HCT116 (cell line): ENCODE results near the gene NAA20. TPM values are rescaled to one million over a fixed set of nuclear protein-coding genes. Genes with fewer than 3 reads are reported as not detected.

Source experiments
- ATAC-seq: fragments of 200-7000 bp; cut with Tn5 transposase; 2 replicates; pipeline ENCODE4 v1.9.1; 2020; ENCODE audit warnings: mild to moderate bottlenecking, moderate library complexity
- BruUV-seq: library from RNA; stranded (reverse); fragments of 400-500 nt; replicated peaks from 2 replicates; lab custom pipeline; 2021; lab: Mats Ljungman, UMichigan
- CTCF ChIA-PET: fragments of 300-600 bp; sonication (Branson Sonifier 250); formaldehyde crosslinking; loops from one replicate; lab custom pipeline; 2021; ENCODE audit warnings: antibody characterized with exemption; lab: Charles Lee
- POLR2A ChIA-PET: fragments of 300-600, 350-600 bp; sonication (Branson Sonifier 250); formaldehyde crosslinking; loops from one replicate; lab custom pipeline; 2021; ENCODE audit warnings: antibody characterized with exemption; lab: Charles Lee
- RAD21 ChIA-PET, 2 experiments: fragments of 300-600 bp; sonication (Branson Sonifier 250); formaldehyde crosslinking; loops; one replicate each; lab custom pipeline; 2023; ENCODE audit warnings: low total read pairs in 2 of 2; ENCODE audit not compliant: uncharacterized antibody in 2 of 2, unreplicated experiment in 2 of 2, low non-redundant PET in 1 of 2; lab: Charles Lee
- DNase-seq: peaks from one replicate; pipeline ENCODE4 v3.0.0-alpha.2; 2010; ENCODE audit warnings: low read depth, low spot score
- H2AFZ ChIP-seq: fragments of 200-600 bp; shearing (Covaris generic), sonication (generic); 2 replicates; pipeline ENCODE4 v1.6.1; 2017; ENCODE audit warnings: low read depth, mixed run types, mixed read lengths, antibody characterized with exemption, low read length; ENCODE audit not compliant: poor library complexity, severe bottlenecking
- H3K27ac ChIP-seq: 2 replicates; pipeline ENCODE4 v1.5.1; 2012; ENCODE audit warnings: low read depth, low read length
- H3K27me3 ChIP-seq: fragments of 200-600 bp; sonication (generic); 2 replicates; pipeline ENCODE4 v1.6.1; 2016; ENCODE audit warnings: mixed run types, low read length, mixed read lengths; ENCODE audit not compliant: insufficient read depth
- H3K36me3 ChIP-seq, 2 experiments: fragments of 200-500 bp in 1 of 2; fragments of 200-600 bp in 1 of 2; sonication (Bioruptor generic) in 1 of 2; sonication (generic) in 1 of 2; 2 replicates each; pipeline versions ENCODE4 v1.5.1 to v1.6.1; 2014 to 2016; ENCODE audit warnings: low read length in 2 of 2, inconsistent platforms in 1 of 2, mixed read lengths in 1 of 2, mixed run types in 1 of 2; ENCODE audit not compliant: insufficient read depth in 2 of 2, control insufficient read depth in 1 of 2
- H3K4me1 ChIP-seq, 2 experiments: fragments of 200-600 bp in 1 of 2; sonication (generic) in 1 of 2; 2 replicates each; pipeline versions ENCODE4 v1.5.1 to v1.6.1; 2012 to 2017; ENCODE audit warnings: low read length in 2 of 2, inconsistent platforms in 1 of 2, mild to moderate bottlenecking in 1 of 2, mixed read lengths in 1 of 2, mixed run types in 1 of 2, moderate library complexity in 1 of 2; ENCODE audit not compliant: insufficient read depth in 2 of 2, control insufficient read depth in 1 of 2
- H3K4me2 ChIP-seq: fragments of 200-600 bp; sonication (generic); 2 replicates; pipeline ENCODE4 v1.6.1; 2017; ENCODE audit warnings: mixed run types, low read length, mixed read lengths
- H3K4me3 ChIP-seq, 2 experiments: fragments of 200-600 bp in 1 of 2; sonication (generic) in 1 of 2; replicated peaks in 1 of 2; 2 replicates each; pipeline ENCODE4 v1.5.1; 2011 to 2016; ENCODE audit warnings: low read length in 2 of 2, control low read depth in 1 of 2, low read depth in 1 of 2, mild to moderate bottlenecking in 1 of 2, mixed read lengths in 1 of 2, mixed run types in 1 of 2
- H3K79me2 ChIP-seq: fragments of 200-600 bp; sonication (generic); 2 replicates; pipeline ENCODE4 v1.6.1; 2017; ENCODE audit warnings: mild to moderate bottlenecking, mixed run types, low read length, moderate library complexity, mixed read lengths; ENCODE audit not compliant: insufficient read depth
- H3K9ac ChIP-seq: fragments of 200-600 bp; sonication (generic); 2 replicates; pipeline ENCODE4 v1.6.1; 2016; ENCODE audit warnings: low read length, mixed read lengths
- H3K9me2 ChIP-seq: fragments of 200-600 bp; sonication (generic), shearing (Covaris generic); 2 replicates; pipeline ENCODE4 v1.6.1; 2017; ENCODE audit warnings: mixed run types, mild to moderate bottlenecking, moderate library complexity; ENCODE audit not compliant: insufficient read depth
- H3K9me3 ChIP-seq, 2 experiments: fragments of 200-500 bp in 1 of 2; fragments of 200-600 bp in 1 of 2; sonication (Bioruptor generic) in 1 of 2; sonication (generic) in 1 of 2; 2 replicates each; pipeline ENCODE4 v1.6.1; 2014 to 2017; ENCODE audit warnings: low read length in 2 of 2, mixed read lengths in 2 of 2, inconsistent platforms in 1 of 2, low read depth in 1 of 2, mild to moderate bottlenecking in 1 of 2, mixed run types in 1 of 2, moderate library complexity in 1 of 2; ENCODE audit not compliant: control insufficient read depth in 1 of 2, insufficient read depth in 1 of 2
- H4K20me1 ChIP-seq: fragments of 200-600 bp; sonication (generic), shearing (Covaris generic); 2 replicates; pipeline ENCODE4 v1.6.1; 2017; ENCODE audit warnings: mixed run types, mild to moderate bottlenecking, moderate library complexity; ENCODE audit not compliant: insufficient read depth
- CEBPB ChIP-seq: IDR thresholded peaks from 2 replicates; pipeline ENCODE4 v1.6.1; 2012; ENCODE audit warnings: low read depth
- CTCF ChIP-seq, 3 experiments: fragments of 200-600 bp in 1 of 3; sonication (generic) in 1 of 3; IDR thresholded peaks in 2 of 3; conservative IDR thresholded peaks in 1 of 3; 2 replicates each; pipeline ENCODE4 v1.5.1; 2012 to 2017; ENCODE audit warnings: low read depth in 2 of 3, low read length in 2 of 3, antibody characterized with exemption in 1 of 3, borderline replicate concordance in 1 of 3, control low read depth in 1 of 3, mild to moderate bottlenecking in 1 of 3, mixed read lengths in 1 of 3, mixed run types in 1 of 3, moderate library complexity in 1 of 3; ENCODE audit not compliant: insufficient read depth in 1 of 3
- EGR1 ChIP-seq: IDR thresholded peaks from 2 replicates; pipeline ENCODE4 v1.6.1; 2012; ENCODE audit warnings: low read depth
- ELF1 ChIP-seq: IDR thresholded peaks from 2 replicates; pipeline ENCODE4 v1.6.1; 2012; ENCODE audit warnings: low read depth, borderline replicate concordance
- EZH2phosphoT487 ChIP-seq: fragments of 200-600 bp; IDR thresholded peaks from 2 replicates; pipeline ENCODE4 v1.6.1; 2018; ENCODE audit warnings: antibody characterized with exemption, borderline replicate concordance
- FOSL1 ChIP-seq: IDR thresholded peaks from 2 replicates; pipeline ENCODE4 v1.6.1; 2012; ENCODE audit warnings: low read depth
- JUND ChIP-seq: IDR thresholded peaks from 2 replicates; pipeline ENCODE4 v1.6.1; 2012
- MAX ChIP-seq: IDR thresholded peaks from 2 replicates; pipeline ENCODE4 v1.6.1; 2012
- POLR2A ChIP-seq: IDR thresholded peaks from 2 replicates; pipeline ENCODE4 v1.7.0; 2011; ENCODE audit warnings: borderline replicate concordance; ENCODE audit not compliant: insufficient read depth, insufficient read length; ENCODE audit errors: extremely low read depth
- RAD21 ChIP-seq: IDR thresholded peaks from 2 replicates; pipeline ENCODE4 v1.6.1; 2012; ENCODE audit warnings: low read depth, mild to moderate bottlenecking
- REST ChIP-seq: IDR thresholded peaks from 2 replicates; pipeline ENCODE4 v1.6.1; 2012; ENCODE audit warnings: low read depth
- SIN3A ChIP-seq: IDR thresholded peaks from 2 replicates; pipeline ENCODE4 v1.6.1; 2012; ENCODE audit warnings: low read depth
- SP1 ChIP-seq: IDR thresholded peaks from 2 replicates; pipeline ENCODE4 v1.6.1; 2012; ENCODE audit warnings: low read depth
- SRF ChIP-seq: IDR thresholded peaks from 2 replicates; pipeline ENCODE4 v1.6.1; 2012; ENCODE audit warnings: low read depth
- TCF7L2 ChIP-seq: IDR thresholded peaks from 2 replicates; pipeline ENCODE4 v1.7.0; 2011; ENCODE audit warnings: borderline replicate concordance, inconsistent platforms; ENCODE audit not compliant: insufficient read depth, insufficient read length; ENCODE audit errors: extremely low read depth
- YY1 ChIP-seq: IDR thresholded peaks from 2 replicates; pipeline ENCODE4 v1.6.1; 2011; ENCODE audit warnings: low read length, low read depth, moderate library complexity, mild to moderate bottlenecking; ENCODE audit not compliant: insufficient replicate concordance; ENCODE audit errors: extremely low read depth
- ZBTB33 ChIP-seq: IDR thresholded peaks from 2 replicates; pipeline ENCODE4 v1.6.1; 2011; ENCODE audit warnings: mild to moderate bottlenecking, low read length, moderate library complexity; ENCODE audit not compliant: insufficient replicate concordance; ENCODE audit errors: extremely low read depth
- ZFX ChIP-seq: fragments of 450-650 bp; IDR thresholded peaks from 2 replicates; pipeline ENCODE4 v1.6.1; 2017
- ZNF274 ChIP-seq: fragments of 200-500 bp; sonication (Bioruptor generic); IDR thresholded peaks from 2 replicates; pipeline ENCODE4 v1.6.1; 2014; ENCODE audit warnings: mild to moderate bottlenecking, low read depth, low read length, inconsistent platforms
- intact Hi-C: fragments of 100-400 bp; cut with micrococcal nuclease; formaldehyde crosslinking; loops from 2 replicates; pipeline ENCODE4 v1.10.0; 2022
- total RNA-seq: library from RNA; stranded (reverse); gene quantifications from one replicate; pipeline ENCODE4 v1.2.1, GENCODE V29; 2021; ENCODE audit not compliant: unreplicated experiment

The NAA20 gene
- total RNA-seq, 1 experiment from 2014 or later, result 71.5 TPM

GRCh38 chr20:20009784-20010253, 7.3 kb upstream of the NAA20 start:
- no peak overlapping the region for H3K4me2 ChIP-seq
- BruUV-seq, result no TSS peak
- intact Hi-C loops, result no loop called here
- H3K9ac ChIP-seq, result no peak overlapping the region
- ATAC-seq, result no peak
- no peaks in the 10 kb centered on the region for H3K9me2 ChIP-seq
- no peaks in the 10 kb centered on the region for H3K36me3 ChIP-seq
- no peak overlapping the region for H3K4me3 ChIP-seq
- no peak for TF ChIP-seq TCF7L2
- no peak for TF ChIP-seq YY1
- TF ChIP-seq CEBPB, result no peak
- no peak for TF ChIP-seq SP1
- no peak for TF ChIP-seq EZH2phosphoT487
- TF ChIP-seq SIN3A, result no peak
- TF ChIP-seq ELF1, result no peak
- TF ChIP-seq POLR2A, result no peak
- TF ChIP-seq JUND, result no peak
- TF ChIP-seq FOSL1, result no peak
- no peak for TF ChIP-seq ZFX
- TF ChIP-seq REST, result no peak
- TF ChIP-seq MAX, result no peak
- TF ChIP-seq ZBTB33, result no peak
- no peak for TF ChIP-seq EGR1
- TF ChIP-seq RAD21, result no peak
- TF ChIP-seq ZNF274, result no peak
- no peak for TF ChIP-seq SRF
- TF ChIP-seq CTCF (IDR thresholded peaks at IDR 0.05 in 2 of 3, conservative IDR thresholded peaks at IDR 0.05 in 1 of 3; ENCODE audit: borderline replicate concordance in 1 of 3, insufficient read depth in 1 of 3, low read depth in 2 of 3, low read length in 2 of 3), result no peak
- H3K27me3 ChIP-seq, result no peaks in the 10 kb centered on the region
- no peak overlapping the region for H3K27ac ChIP-seq
- H3K4me1 ChIP-seq, result peaks cover 4 to 10% of the 10 kb centered on the region in 2 experiments; a peak in 3 of 4 replicates
- H3K79me2 ChIP-seq, result no peaks in the 10 kb centered on the region
- H4K20me1 ChIP-seq, result no peaks in the 10 kb centered on the region
- CTCF ChIA-PET, result interaction anchor here (1.7 kb wide), 1 partner anchor 16 kb away, joined by 5 read pairs; no protein-coding TSS in a partner anchor
- POLR2A ChIA-PET, result no interaction called here
- no peak overlapping the region for H2AFZ ChIP-seq
- H3K9me3 ChIP-seq, result no peaks in the 10 kb centered on the region
- RAD21 ChIA-PET, result no interaction called here
- no peak for DNase-seq
